Measurements from ENCODE around the gene TSGA10.

Gene TSGA10

GRCh38 chr2:98947554-98947953 is 207.2 kb downstream of the TSGA10 start:
- in situ Hi-C loops (cut with HindIII; ENCODE audit: low sequenced_read_pairs), result no loop called here
- DNase-seq (ENCODE audit: low read depth), result no peak
- TF ChIP-seq CTCF (IDR thresholded peaks at IDR 0.05; ENCODE audit: low read depth, low read length, missing control alignments), result no peak
- no peak overlapping the region for H3K4me3 ChIP-seq (ENCODE audit: low read depth, low read length)

Measured in astrocyte of the cerebellum (primary cell).